K562 (cell line): Measurements from ENCODE around the gene EXOC4.

ENCODE experiments used
- HMG20B ChIP-seq: fragments of 250-450 bp; sonication (Bioruptor Pico); IDR thresholded peaks from 2 replicates; pipeline ENCODE4 v1.5.0; 2021; ENCODE audit warnings: mild to moderate bottlenecking
- MEF2D ChIP-seq: conservative IDR thresholded peaks from 2 replicates; pipeline ENCODE4 v1.6.1; 2016; ENCODE audit warnings: low read depth, missing genetic modification characterization, missing compliant biosample characterization
- NRF1 ChIP-seq, 2 experiments: fragments of 450-650 bp; IDR thresholded peaks in 1 of 2; conservative IDR thresholded peaks in 1 of 2; 2 replicates each; pipeline ENCODE4 v1.6.1; 2014; ENCODE audit warnings: mild to moderate bottlenecking in 2 of 2
- POLR2A ChIP-seq: fragments of 450-650 bp; conservative IDR thresholded peaks from 2 replicates; pipeline ENCODE4 v1.6.1; 2016
- REST ChIP-seq, 2 experiments: fragments of 450-650 bp; formaldehyde crosslinking in 1 of 2; IDR thresholded peaks; 2 replicates each; pipeline versions ENCODE4 v1.4.0 to v1.6.1; 2014 to 2020; ENCODE audit warnings: mild to moderate bottlenecking in 2 of 2, borderline replicate concordance in 1 of 2, low read depth in 1 of 2
- TFE3 ChIP-seq: fragments of 450-650 bp; formaldehyde crosslinking; IDR thresholded peaks from 2 replicates; pipeline ENCODE4 v1.4.0; 2020; ENCODE audit warnings: mild to moderate bottlenecking, mixed read lengths
- TRIM24 ChIP-seq, 2 experiments: fragments of 450-650 bp; IDR thresholded peaks; 2 replicates each; pipeline ENCODE4 v1.6.1; 2016
- ZBTB26 ChIP-seq: fragments of 450-650 bp; formaldehyde crosslinking; IDR thresholded peaks from 2 replicates; pipeline ENCODE4 v1.4.0; 2022; ENCODE audit warnings: missing genetic modification characterization
- ZNF384 ChIP-seq: IDR thresholded peaks from 2 replicates; pipeline ENCODE4 v1.6.1; 2012; ENCODE audit warnings: low read depth, low read length, improper control_type of control experiment
- TF ChIP-seq, protein P1 (sequence below), 3 experiments: IDR thresholded peaks in 2 of 3; conservative IDR thresholded peaks in 1 of 3; 2 replicates each; pipeline ENCODE4 v1.5.1; 2011 to 2012; ENCODE audit warnings: low read length in 3 of 3, mild to moderate bottlenecking in 3 of 3, control low read depth in 2 of 3, improper control_type of control experiment in 1 of 3, inconsistent platforms in 1 of 3, low read depth in 1 of 3, mixed read lengths in 1 of 3, moderate library complexity in 1 of 3; ENCODE audit not compliant: insufficient read depth in 2 of 3
- TF ChIP-seq, protein P2 (sequence below): sonication (generic); formaldehyde crosslinking; IDR thresholded peaks from 2 replicates; pipeline ENCODE4 v1.5.0; 2020; ENCODE audit warnings: missing genetic modification reagents

DNA sequence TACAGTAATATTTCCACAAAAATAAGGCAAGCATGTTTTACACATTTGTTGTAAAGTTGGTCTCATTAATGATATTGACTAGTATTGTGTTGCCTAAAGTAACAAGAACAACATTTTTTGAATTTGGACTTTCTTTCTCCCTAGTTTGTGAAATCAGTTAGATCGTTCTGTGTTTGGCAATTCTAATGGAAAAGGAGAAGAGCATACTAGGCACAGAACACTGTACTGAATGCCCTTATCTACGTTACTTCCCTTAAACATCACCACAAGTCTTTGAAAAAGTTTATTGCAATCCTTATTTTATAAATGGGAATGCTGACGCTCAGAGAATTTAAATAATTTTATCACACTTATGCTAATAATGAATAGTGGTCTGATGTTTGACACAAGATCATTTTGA lies 372.2 kb downstream of the EXOC4 start:
- TF ChIP-seq NRF1 (conservative IDR thresholded peaks at IDR 0.05 in 1 of 2, IDR thresholded peaks at IDR 0.05 in 1 of 2) (no peak), TFE3 (no peak), HMG20B (CRISPR knock-in tag) (no peak), ZNF384 (no peak), MEF2D (tag) (no peak), POLR2A (no peak), TRIM24 (IDR thresholded peaks at IDR 0.05) (no peak), ZBTB26 (CRISPR knock-in tag) (no peak), REST (IDR thresholded peaks at IDR 0.05; ENCODE audit: borderline replicate concordance) (no peak), REST (CRISPR knock-in tag; IDR thresholded peaks at IDR 0.05; ENCODE audit: low read depth) (no peak)
- TF ChIP-seq, protein P1, sequence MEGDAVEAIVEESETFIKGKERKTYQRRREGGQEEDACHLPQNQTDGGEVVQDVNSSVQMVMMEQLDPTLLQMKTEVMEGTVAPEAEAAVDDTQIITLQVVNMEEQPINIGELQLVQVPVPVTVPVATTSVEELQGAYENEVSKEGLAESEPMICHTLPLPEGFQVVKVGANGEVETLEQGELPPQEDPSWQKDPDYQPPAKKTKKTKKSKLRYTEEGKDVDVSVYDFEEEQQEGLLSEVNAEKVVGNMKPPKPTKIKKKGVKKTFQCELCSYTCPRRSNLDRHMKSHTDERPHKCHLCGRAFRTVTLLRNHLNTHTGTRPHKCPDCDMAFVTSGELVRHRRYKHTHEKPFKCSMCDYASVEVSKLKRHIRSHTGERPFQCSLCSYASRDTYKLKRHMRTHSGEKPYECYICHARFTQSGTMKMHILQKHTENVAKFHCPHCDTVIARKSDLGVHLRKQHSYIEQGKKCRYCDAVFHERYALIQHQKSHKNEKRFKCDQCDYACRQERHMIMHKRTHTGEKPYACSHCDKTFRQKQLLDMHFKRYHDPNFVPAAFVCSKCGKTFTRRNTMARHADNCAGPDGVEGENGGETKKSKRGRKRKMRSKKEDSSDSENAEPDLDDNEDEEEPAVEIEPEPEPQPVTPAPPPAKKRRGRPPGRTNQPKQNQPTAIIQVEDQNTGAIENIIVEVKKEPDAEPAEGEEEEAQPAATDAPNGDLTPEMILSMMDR (IDR thresholded peaks at IDR 0.05 in 2 of 3, conservative IDR thresholded peaks at IDR 0.05 in 1 of 3; ENCODE audit: insufficient read depth in 2 of 3, low read depth in 1 of 3, low read length in 3 of 3), result no peak
- TF ChIP-seq, protein P2, sequence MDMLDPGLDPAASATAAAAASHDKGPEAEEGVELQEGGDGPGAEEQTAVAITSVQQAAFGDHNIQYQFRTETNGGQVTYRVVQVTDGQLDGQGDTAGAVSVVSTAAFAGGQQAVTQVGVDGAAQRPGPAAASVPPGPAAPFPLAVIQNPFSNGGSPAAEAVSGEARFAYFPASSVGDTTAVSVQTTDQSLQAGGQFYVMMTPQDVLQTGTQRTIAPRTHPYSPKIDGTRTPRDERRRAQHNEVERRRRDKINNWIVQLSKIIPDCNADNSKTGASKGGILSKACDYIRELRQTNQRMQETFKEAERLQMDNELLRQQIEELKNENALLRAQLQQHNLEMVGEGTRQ (CRISPR knock-in tag), result no peak
